PC-9 (cell line): ENCODE results near the gene C15orf62. TPM values are rescaled to one million over a fixed set of nuclear protein-coding genes. Genes with fewer than 3 reads are reported as not detected.

Experiments
- BruUV-seq: library from RNA; stranded (reverse); fragments of 400-500 nt; replicated peaks from 2 replicates; lab custom pipeline; 2021; lab: Mats Ljungman, UMichigan
- CTCF ChIA-PET: fragments of 300-600 bp; sonication (Branson Sonifier 250); formaldehyde crosslinking; loops from one replicate; lab custom pipeline; 2022; ENCODE audit warnings: antibody characterized with exemption; lab: Charles Lee
- POLR2A ChIA-PET: fragments of 300-600 bp; sonication (Branson Sonifier 250); formaldehyde crosslinking; loops from one replicate; lab custom pipeline; 2022; ENCODE audit warnings: antibody characterized with exemption; ENCODE audit not compliant: unreplicated experiment; lab: Charles Lee
- DNase-seq, 2 experiments: peaks; one replicate each; pipeline versions ENCODE4 v3.0.0 to v3.0.0-alpha.2; 2015 to 2022; ENCODE audit warnings: mixed read lengths in 1 of 2
- H2AFZ ChIP-seq: fragments of 200-600 bp; sonication (generic); 2 replicates; pipeline ENCODE4 v1.8.1; 2017; ENCODE audit warnings: antibody characterized with exemption
- H3F3A ChIP-seq: fragments of 200-600 bp; sonication (generic); 2 replicates; pipeline ENCODE4 v1.8.1; 2017; ENCODE audit warnings: antibody characterized with exemption, mild to moderate bottlenecking, low read depth; ENCODE audit not compliant: insufficient read depth
- H3K27ac ChIP-seq: fragments of 200-600 bp; sonication (generic); 2 replicates; pipeline ENCODE4 v1.6.1; 2016; ENCODE audit warnings: mixed run types
- H3K27me3 ChIP-seq: fragments of 200-600 bp; sonication (generic); 2 replicates; pipeline ENCODE4 v1.6.1; 2016; ENCODE audit warnings: low read depth, mixed run types; ENCODE audit not compliant: insufficient read depth
- H3K36me3 ChIP-seq: fragments of 200-600 bp; sonication (generic); 2 replicates; pipeline ENCODE4 v1.6.1; 2016; ENCODE audit warnings: low read depth, mixed run types
- H3K4me1 ChIP-seq: fragments of 200-600 bp; sonication (generic); replicated peaks from 2 replicates; pipeline ENCODE4 v1.6.1; 2016; ENCODE audit warnings: mixed run types; ENCODE audit not compliant: insufficient read depth
- H3K4me2 ChIP-seq: fragments of 200-600 bp; sonication (generic); 2 replicates; pipeline ENCODE4 v1.6.1; 2017; ENCODE audit warnings: mixed run types
- H3K4me3 ChIP-seq: fragments of 200-600 bp; sonication (generic); 2 replicates; pipeline ENCODE4 v1.6.1; 2016; ENCODE audit warnings: mixed run types
- H3K79me2 ChIP-seq: fragments of 200-600 bp; sonication (generic); 2 replicates; pipeline ENCODE4 v1.6.1; 2017; ENCODE audit warnings: low read depth, mixed run types
- H3K9me2 ChIP-seq: fragments of 200-600 bp; sonication (generic); 2 replicates; pipeline ENCODE4 v1.8.1; 2017; ENCODE audit warnings: mild to moderate bottlenecking; ENCODE audit not compliant: insufficient read depth
- H3K9me3 ChIP-seq: fragments of 200-600 bp; sonication (generic); 2 replicates; pipeline ENCODE4 v1.8.1; 2016; ENCODE audit warnings: low read depth; ENCODE audit not compliant: insufficient read depth
- H4K20me1 ChIP-seq: fragments of 200-600 bp; sonication (generic); 2 replicates; pipeline ENCODE4 v1.8.1; 2017; ENCODE audit not compliant: insufficient read depth
- CTCF ChIP-seq: fragments of 200-600 bp; sonication (generic); conservative IDR thresholded peaks from 2 replicates; pipeline ENCODE4 v1.6.1; 2017; ENCODE audit warnings: mixed run types, antibody characterized with exemption, mild to moderate bottlenecking, moderate library complexity
- EZH2 ChIP-seq: fragments of 200-600 bp; sonication (generic); IDR thresholded peaks from 2 replicates; pipeline ENCODE4 v1.8.0; 2017; ENCODE audit warnings: antibody characterized with exemption, low read depth
- intact Hi-C: fragments of 100-400 bp; cut with micrococcal nuclease; formaldehyde crosslinking; loops from one replicate; pipeline ENCODE4 v1.10.0; 2022; ENCODE audit not compliant: unreplicated experiment
- total RNA-seq: library from RNA; stranded (reverse); gene quantifications from 2 replicates; pipeline ENCODE4 v1.2.3, GENCODE V29; 2021

Gene C15orf62
- total RNA-seq, 1 experiment from 2014 or later, result 0.33 TPM

- Histone ChIP-seq H3K4me1 (peaks cover 7% of the 10 kb centered on the region; the same call in 1 of the 2 replicates), H2AFZ (no peak overlapping the region), H4K20me1 (no peaks in the 10 kb centered on the region), H3K9me3 (no peaks in the 10 kb centered on the region), H3K4me2 (no peak overlapping the region), H3K9me2 (no peaks in the 10 kb centered on the region), H3K27ac (no peak overlapping the region), H3K36me3 (no peaks in the 10 kb centered on the region), H3K4me3 (no peak overlapping the region), H3K27me3 (no peaks in the 10 kb centered on the region), H3F3A (peaks cover 9% of the 10 kb centered on the region; the same call in 1 of the 2 replicates), H3K79me2 (0 out of 2 replicates have a peak, but pooled peaks cover 15% of the 10 kb centered on the region)
- no peak for DNase-seq
- ChIA-PET CTCF (no interaction called here), POLR2A (no interaction called here)
- no TSS peak for BruUV-seq
- no peak for TF ChIP-seq EZH2
- TF ChIP-seq CTCF, result no peak
- intact Hi-C loops, result no loop called here
These were observed 20.6 kb upstream of the C15orf62 start for GRCh38 chr15:40749151-40749630.

DNA sequence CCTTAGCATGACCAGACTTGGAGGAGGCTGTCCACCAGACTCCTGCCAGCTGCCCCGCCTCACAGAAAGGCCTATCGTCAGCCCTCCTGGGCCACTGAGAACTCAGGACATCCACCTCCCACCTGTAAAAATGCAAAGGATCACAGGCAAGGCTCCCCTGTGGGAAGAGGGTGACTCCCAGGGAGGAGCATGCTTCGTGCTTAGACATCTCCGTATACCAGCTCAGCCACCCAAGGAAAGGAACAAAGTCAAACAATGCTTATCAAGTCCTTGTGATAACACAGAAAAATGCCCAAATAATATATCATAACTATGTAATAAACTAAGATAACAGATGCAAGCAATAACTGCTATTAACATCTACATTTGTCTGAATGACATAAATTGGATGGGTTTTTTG, 18.9 kb upstream of the C15orf62 start:
- intact Hi-C loops, result no loop called here
- Histone ChIP-seq H3K4me1 (peaks cover 10% of the 10 kb centered on the region; the same call in 1 of the 2 replicates), H3K9me2 (no peaks in the 10 kb centered on the region), H3F3A (peaks cover 9% of the 10 kb centered on the region; the same call in 1 of the 2 replicates), H3K4me3 (no peak overlapping the region), H4K20me1 (no peaks in the 10 kb centered on the region), H3K27ac (no peak overlapping the region), H3K79me2 (0 out of 2 replicates have a peak, but pooled peaks cover 17% of the 10 kb centered on the region), H3K9me3 (no peaks in the 10 kb centered on the region), H2AFZ (no peak overlapping the region), H3K4me2 (no peak overlapping the region), H3K36me3 (no peaks in the 10 kb centered on the region), H3K27me3 (no peaks in the 10 kb centered on the region)
- TF ChIP-seq CTCF (no peak), EZH2 (no peak)
- BruUV-seq, result no TSS peak
- ChIA-PET POLR2A (interaction anchor here (0.6 kb wide), 1 partner anchor 56 kb away, joined by 3 read pairs; the partner anchor contains the start of gene RAD51), CTCF (no interaction called here)
- no peak for DNase-seq

DNA sequence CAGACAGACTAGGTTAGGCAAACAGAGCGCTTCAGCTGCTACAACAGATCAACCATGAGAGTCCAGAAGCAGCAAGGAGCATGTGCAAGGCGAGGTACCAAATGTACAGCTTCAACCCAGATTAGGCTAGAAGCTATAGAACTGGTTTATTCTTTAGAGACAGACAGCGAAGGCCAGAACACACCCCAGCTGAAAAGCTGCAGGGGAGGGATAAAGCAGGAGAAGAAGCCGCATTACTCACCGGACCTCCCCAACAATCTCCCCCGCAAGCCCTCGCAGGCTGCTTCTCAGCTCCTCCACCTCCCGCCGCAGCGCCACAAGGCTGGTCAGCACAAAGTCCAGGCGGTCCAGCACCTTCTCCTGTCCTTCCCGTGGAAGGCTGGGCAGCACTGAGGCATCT, 18.0 kb upstream of the C15orf62 start:
- no peak for DNase-seq
- POLR2A ChIA-PET, result no interaction called here
- Histone ChIP-seq H3K4me2 (no peak overlapping the region), H3K4me1 (peaks cover 12% of the 10 kb centered on the region; the same call in 1 of the 2 replicates), H3K9me3 (no peaks in the 10 kb centered on the region), H3F3A (peaks cover 6% of the 10 kb centered on the region; the same call in 1 of the 2 replicates), H3K36me3 (no peaks in the 10 kb centered on the region), H3K4me3 (no peak overlapping the region), H3K27me3 (no peaks in the 10 kb centered on the region), H4K20me1 (no peaks in the 10 kb centered on the region), H2AFZ (no peak overlapping the region), H3K27ac (no peak overlapping the region), H3K79me2 (0 out of 2 replicates have a peak, but pooled peaks cover 17% of the 10 kb centered on the region), H3K9me2 (no peaks in the 10 kb centered on the region)
- TF ChIP-seq EZH2 (no peak), CTCF (no peak)
- CTCF ChIA-PET, result no interaction called here
- intact Hi-C loops, result no loop called here
- BruUV-seq, result no TSS peak
